Activated CD4-positive, alpha-beta memory T cell treated with anti-CD3 and anti-CD28 coated beads, Interleukin-2, amount 10 ng/mL, durations not matched to agents 7 days and 5 days (primary cell): ENCODE measurements around the gene SDCBP2. TPM values are rescaled to one million over a fixed set of nuclear protein-coding genes. Genes with fewer than 3 reads are reported as not detected.
A peak's percentile ranks its signal among the peaks of the same experiment; 100 is the strongest.
"Not testable (repeated sequence)": the region's sequence is repeated elsewhere in the genome, so short reads cannot be mapped to it uniquely, and the experiment has no call there.

Source experiments
- CTCF ChIA-PET: fragments of 350-600 bp; sonication (Branson Sonifier 250); formaldehyde crosslinking; loops from one replicate; lab custom pipeline; 2021; ENCODE audit warnings: antibody characterized with exemption, inconsistent platforms; lab: Charles Lee
- POLR2A ChIA-PET: fragments of 350-600 bp; sonication (Branson Sonifier 250); formaldehyde crosslinking; loops from one replicate; lab custom pipeline; 2021; ENCODE audit warnings: antibody characterized with exemption; lab: Charles Lee
- DNase-seq: peaks from one replicate; pipeline ENCODE4 v3.0.0-alpha.2; 2020
- H3K27ac Mint-ChIP-seq: one replicate; pipeline ENCODE4 v1.8.0; 2021; ENCODE audit warnings: mild to moderate bottlenecking, mixed read lengths
- H3K27me3 Mint-ChIP-seq: one replicate; pipeline ENCODE4 v1.8.0; 2021; ENCODE audit warnings: mixed read lengths
- H3K36me3 Mint-ChIP-seq: one replicate; pipeline ENCODE4 v1.8.0; 2021; ENCODE audit warnings: low read depth, mixed read lengths
- H3K4me1 Mint-ChIP-seq: one replicate; pipeline ENCODE4 v1.8.0; 2021; ENCODE audit warnings: mixed read lengths
- H3K4me3 Mint-ChIP-seq: one replicate; pipeline ENCODE4 v1.8.0; 2021; ENCODE audit warnings: mild to moderate bottlenecking, mixed read lengths
- H3K9me3 Mint-ChIP-seq: one replicate; pipeline ENCODE4 v1.8.0; 2021; ENCODE audit warnings: mixed read lengths
- total RNA-seq, 2 experiments: library from RNA; stranded (reverse); gene quantifications; one replicate each; pipeline ENCODE4 v1.2.3, GENCODE V29; 2021

The SDCBP2 gene
- total RNA-seq, 2 experiments from 2014 or later = 3.1 to 3.2 TPM

DNA sequence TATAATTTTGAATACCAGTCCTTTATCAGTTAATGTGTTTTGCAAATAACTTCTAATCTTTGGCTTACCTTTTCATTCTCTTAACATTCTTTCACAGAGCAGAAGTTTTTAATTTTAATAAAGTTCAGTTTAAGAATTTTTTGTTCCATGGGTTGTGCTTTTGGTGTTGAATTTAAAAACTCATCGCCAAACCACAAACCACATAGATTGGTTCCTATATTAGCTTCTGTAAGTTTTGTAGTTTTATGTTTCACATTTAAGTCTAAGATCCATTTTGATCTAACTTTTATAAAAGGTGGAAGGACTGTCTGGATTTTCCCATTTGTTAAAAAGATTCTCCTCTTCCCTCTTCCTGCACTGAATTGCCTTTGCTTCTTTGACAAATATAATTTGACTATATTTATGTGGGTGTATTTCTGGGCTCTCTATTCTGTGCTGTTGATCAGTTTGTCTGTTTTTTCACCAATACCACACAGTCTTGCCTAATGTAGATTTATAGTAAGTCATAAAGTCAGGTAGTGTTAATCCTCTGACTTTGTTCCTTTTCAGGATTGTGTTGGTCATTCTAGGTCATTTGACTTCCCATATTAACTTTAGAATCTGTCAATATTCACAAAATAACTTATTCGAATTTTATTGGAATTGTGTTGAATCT lies 17.5 kb upstream of the SDCBP2 start:
- Mint-ChIP-seq H3K9me3 (peaks cover 18% of the 10 kb centered on the region), H3K27ac (peak overlapping the region; percentile 27), H3K4me3 (no peak overlapping the region), H3K36me3 (peaks cover 44% of the 10 kb centered on the region), H3K4me1 (peaks cover 26% of the 10 kb centered on the region), H3K27me3 (no peaks in the 10 kb centered on the region)
- no peak for DNase-seq
- CTCF ChIA-PET = interaction anchor here (1.4 kb wide), 1 partner anchor 19 kb away, joined by 3 read pairs; no protein-coding TSS in a partner anchor
- POLR2A ChIA-PET = interaction anchor here (1.3 kb wide), 1 partner anchor 45 kb away, joined by 3 read pairs; no protein-coding TSS in a partner anchor

DNA sequence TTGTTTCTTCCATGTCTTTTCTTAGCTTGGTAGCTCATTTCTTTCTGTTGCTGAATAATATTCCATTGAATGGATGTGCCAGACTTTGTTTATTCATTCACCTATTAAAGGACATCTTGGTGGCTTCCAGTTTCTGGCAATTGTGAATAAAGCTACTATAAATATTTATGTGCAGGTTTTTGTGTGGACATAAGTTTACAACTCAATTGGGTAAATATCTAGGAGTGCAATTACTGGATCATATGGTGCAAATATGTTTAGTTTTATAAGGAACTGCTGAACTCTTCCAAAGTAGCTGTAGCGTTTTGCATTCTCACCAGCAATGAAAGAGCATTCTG lies 16.8 kb upstream of the SDCBP2 start:
- Mint-ChIP-seq H3K9me3 (peaks cover 15% of the 10 kb centered on the region), H3K27me3 (no peaks in the 10 kb centered on the region), H3K36me3 (peaks cover 37% of the 10 kb centered on the region), H3K4me1 (peaks cover 26% of the 10 kb centered on the region), H3K27ac (no peak overlapping the region), H3K4me3 (no peak overlapping the region)
- ChIA-PET POLR2A (interaction anchor here (1.3 to 1.5 kb wide), 2 partner anchors 12 to 46 kb away, joined by 3 to 6 read pairs; no protein-coding TSS in a partner anchor), CTCF (interaction anchor here (1.4 kb wide), 1 partner anchor 18 kb away, joined by 3 read pairs; no protein-coding TSS in a partner anchor)
- no peak for DNase-seq

DNA sequence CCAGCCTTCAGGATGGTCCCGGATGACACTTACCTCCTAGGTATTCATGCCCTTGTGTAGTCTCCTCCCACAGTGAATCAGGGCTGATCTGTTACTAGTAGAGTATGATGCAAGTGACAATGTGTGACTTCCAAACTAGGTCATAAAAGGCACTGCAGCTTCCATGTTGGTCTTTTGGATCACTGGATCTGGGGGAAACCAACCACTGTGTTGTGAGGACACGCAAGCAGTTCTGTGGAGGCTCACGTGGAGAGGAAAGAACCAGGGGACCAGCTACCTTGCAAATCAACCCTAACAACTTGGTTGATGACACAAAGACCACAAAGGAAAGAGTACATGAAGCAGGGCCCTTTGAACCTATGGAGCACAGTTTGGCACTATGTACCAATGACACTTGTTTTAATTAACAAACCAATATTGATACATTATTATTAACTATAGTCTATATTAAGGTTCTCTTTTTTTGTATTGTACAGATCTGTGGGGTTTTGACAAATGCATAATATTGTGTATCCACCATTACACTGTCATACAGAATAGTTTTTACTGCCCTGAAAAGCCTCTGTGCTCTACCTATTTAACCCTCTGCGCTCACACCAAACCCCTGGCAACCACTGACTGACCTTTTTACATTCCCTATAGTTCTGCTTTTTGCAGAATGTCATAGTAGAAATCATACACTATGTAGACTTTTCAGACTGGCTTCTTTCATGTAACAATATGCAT lies 16.3 kb upstream of the SDCBP2 start:
- CTCF ChIA-PET = interaction anchor here (0.7 to 1.4 kb wide), 2 partner anchors 15 to 18 kb away, joined by 3 read pairs; no protein-coding TSS in a partner anchor
- Mint-ChIP-seq H3K9me3 (peaks cover 12% of the 10 kb centered on the region), H3K27me3 (no peaks in the 10 kb centered on the region), H3K36me3 (peaks cover 32% of the 10 kb centered on the region), H3K4me3 (no peak overlapping the region), H3K27ac (no peak overlapping the region), H3K4me1 (peaks cover 26% of the 10 kb centered on the region)
- POLR2A ChIA-PET = interaction anchor here (0.7 to 1.5 kb wide), 3 partner anchors 13 to 46 kb away, joined by 3 to 6 read pairs (median 3); no protein-coding TSS in a partner anchor
- DNase-seq = no peak

DNA sequence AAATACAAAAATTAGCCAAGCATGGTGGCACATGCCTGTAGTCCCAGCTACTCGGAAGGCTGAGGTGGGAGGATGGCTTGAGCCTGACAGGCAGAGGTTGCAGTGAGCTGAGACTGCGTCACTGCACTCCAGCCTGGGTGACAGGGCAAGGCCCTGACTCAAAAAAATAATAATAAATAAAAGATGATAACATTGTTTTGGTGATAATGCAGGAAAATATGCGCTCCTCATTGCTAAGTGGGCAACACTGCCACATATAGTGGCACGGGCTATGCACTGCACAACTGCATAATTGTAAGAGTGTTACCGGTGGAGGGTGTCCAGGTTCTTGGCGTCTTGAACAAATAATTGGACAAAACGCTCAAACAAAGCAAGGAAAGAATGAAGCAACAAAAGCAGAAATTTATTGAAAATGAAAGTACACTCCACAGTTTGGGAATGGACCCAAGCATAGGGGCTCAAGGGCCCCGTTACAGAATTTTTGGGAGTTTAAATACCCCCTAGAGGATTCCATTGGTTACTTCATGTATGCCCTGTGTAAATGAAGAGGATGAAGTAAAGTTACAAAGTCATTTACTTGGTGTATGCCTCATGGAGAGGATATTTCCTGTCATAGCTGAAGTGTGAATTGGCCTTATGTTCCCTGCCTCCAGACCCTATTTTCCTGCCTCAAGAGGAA lies 14.6 kb upstream of the SDCBP2 start:
- H3K27me3 Mint-ChIP-seq, H3K27ac Mint-ChIP-seq, H3K4me3 Mint-ChIP-seq, DNase-seq, H3K9me3 Mint-ChIP-seq, POLR2A ChIA-PET, CTCF ChIA-PET: not testable (repeated sequence)
- Mint-ChIP-seq H3K36me3 (peaks cover 23% of the 10 kb centered on the region), H3K4me1 (peaks cover 26% of the 10 kb centered on the region)

DNA sequence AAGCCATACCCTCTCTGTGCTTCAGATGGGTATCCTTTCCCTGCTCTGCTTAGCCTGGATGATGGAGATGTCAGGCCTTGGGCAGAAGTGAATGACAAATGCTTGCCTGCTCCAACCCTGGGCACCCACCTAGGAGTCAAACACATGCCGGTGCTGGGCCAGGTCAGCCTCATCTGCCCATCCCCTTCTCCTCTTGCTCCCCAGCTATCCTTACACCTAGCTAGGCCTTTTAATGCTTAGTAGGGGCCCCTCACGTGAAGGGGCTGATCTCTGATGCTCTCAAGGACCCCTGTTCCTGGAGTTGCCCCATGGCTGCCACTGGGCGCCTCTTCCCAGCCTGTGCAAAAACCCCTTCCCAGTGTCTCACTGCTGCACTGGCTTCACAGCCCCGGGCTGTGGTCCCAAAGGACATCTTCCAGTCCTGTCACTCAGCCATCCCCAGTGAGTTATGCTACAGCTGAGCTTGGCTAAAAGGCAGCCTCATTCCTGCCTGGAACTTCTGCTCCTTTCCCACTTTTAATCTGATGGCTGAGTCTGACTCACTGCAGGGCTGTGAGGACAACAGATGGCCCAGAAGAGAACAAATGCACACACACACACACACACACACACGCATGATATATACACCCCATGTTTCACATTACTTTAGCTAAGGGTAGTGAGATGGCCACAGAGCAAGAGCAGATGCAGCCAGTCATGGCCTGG lies 12.8 kb upstream of the SDCBP2 start:
- H3K4me1 Mint-ChIP-seq = peaks cover 18% of the 10 kb centered on the region
- POLR2A ChIA-PET = no interaction called here
- H3K27me3 Mint-ChIP-seq = no peaks in the 10 kb centered on the region

DNA sequence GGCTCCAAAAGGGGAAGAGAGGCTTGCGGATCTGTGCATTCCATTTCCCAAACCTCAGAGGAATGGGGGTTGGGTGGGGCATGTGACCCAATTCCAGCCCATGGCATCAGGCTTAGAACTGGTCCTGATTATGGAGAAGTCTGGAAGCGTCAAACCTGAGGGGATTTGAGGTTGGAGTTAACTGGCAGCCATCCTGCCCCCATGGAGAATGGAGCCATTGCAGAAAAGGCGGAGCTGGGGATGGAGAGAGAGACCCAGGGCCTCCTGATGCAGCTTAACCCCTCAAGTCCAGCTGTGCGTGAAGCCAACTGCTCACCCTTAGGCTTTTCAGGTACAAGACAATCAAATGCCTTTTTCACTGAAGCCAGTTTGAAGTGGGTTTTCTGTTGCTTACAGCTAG lies 9.9 kb upstream of the SDCBP2 start:
- CTCF ChIA-PET = no interaction called here
- DNase-seq = no peak
- Mint-ChIP-seq H3K4me3 (no peak overlapping the region), H3K4me1 (peaks cover 14% of the 10 kb centered on the region), H3K36me3 (no peaks in the 10 kb centered on the region), H3K27ac (no peak overlapping the region), H3K9me3 (no peaks in the 10 kb centered on the region), H3K27me3 (no peaks in the 10 kb centered on the region)
- POLR2A ChIA-PET = interaction anchor here (1.6 kb wide), 1 partner anchor 14 kb away, joined by 8 read pairs; no protein-coding TSS in a partner anchor

More for the DNA sequence above, 12.8 kb upstream of the SDCBP2 start:
- Mint-ChIP-seq H3K36me3 (peaks cover 10% of the 10 kb centered on the region), H3K4me3 (no peak overlapping the region), H3K9me3 (no peaks in the 10 kb centered on the region), H3K27ac (no peak overlapping the region)
- peak; percentile 11 for DNase-seq
- CTCF ChIA-PET = no interaction called here

DNA sequence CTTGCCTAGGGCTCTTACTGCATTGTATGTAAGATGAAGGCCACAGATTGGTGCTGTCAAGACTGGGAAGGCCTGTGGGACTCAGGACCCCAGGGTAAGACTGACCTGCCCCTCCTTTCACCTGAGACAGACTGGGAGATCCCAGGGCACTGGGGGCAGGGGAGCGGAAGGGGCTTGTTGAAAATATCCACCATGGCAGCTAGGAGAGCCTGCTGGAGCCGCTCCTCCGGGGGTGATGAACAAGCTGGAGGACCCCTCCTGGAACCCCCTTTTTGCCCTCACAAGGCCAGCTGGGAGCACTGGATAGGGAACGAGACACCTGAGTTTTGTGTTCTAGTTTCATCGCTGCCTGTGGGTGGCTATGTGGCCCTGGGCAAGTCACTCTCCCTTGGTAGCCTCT lies 9.2 kb upstream of the SDCBP2 start:
- Mint-ChIP-seq H3K4me1 (peaks cover 16% of the 10 kb centered on the region), H3K27me3 (no peaks in the 10 kb centered on the region), H3K9me3 (no peaks in the 10 kb centered on the region), H3K4me3 (no peak overlapping the region), H3K36me3 (no peaks in the 10 kb centered on the region), H3K27ac (no peak overlapping the region)
- POLR2A ChIA-PET = no interaction called here
- CTCF ChIA-PET = no interaction called here
- DNase-seq = peak; percentile 11

DNA sequence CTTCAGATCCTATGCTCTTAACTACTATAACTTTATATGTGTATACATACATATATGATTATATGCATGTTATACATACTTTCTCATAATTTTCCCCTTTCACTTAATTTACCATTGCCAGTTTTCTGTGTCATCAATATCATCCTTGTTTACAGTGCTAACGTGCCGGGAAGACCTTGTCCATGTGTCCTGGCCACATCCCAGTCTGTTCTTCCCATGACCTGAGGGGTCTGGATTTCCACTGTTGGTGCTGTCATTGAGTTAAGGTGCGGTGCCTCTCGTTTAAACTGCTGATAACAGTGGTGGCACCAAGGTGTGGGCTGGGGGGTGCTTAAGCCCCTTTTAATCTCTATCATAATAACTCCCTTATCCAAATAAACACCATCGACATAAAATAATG lies 8.5 kb upstream of the SDCBP2 start:
- DNase-seq = no peak
- H3K9me3 Mint-ChIP-seq = no peaks in the 10 kb centered on the region
- peaks cover 6% of the 10 kb centered on the region for H3K36me3 Mint-ChIP-seq
- ChIA-PET CTCF (no interaction called here), POLR2A (no interaction called here)
- no peaks in the 10 kb centered on the region for H3K27me3 Mint-ChIP-seq
- H3K27ac Mint-ChIP-seq = no peak overlapping the region
- peaks cover 23% of the 10 kb centered on the region for H3K4me1 Mint-ChIP-seq
- H3K4me3 Mint-ChIP-seq = no peak overlapping the region

DNA sequence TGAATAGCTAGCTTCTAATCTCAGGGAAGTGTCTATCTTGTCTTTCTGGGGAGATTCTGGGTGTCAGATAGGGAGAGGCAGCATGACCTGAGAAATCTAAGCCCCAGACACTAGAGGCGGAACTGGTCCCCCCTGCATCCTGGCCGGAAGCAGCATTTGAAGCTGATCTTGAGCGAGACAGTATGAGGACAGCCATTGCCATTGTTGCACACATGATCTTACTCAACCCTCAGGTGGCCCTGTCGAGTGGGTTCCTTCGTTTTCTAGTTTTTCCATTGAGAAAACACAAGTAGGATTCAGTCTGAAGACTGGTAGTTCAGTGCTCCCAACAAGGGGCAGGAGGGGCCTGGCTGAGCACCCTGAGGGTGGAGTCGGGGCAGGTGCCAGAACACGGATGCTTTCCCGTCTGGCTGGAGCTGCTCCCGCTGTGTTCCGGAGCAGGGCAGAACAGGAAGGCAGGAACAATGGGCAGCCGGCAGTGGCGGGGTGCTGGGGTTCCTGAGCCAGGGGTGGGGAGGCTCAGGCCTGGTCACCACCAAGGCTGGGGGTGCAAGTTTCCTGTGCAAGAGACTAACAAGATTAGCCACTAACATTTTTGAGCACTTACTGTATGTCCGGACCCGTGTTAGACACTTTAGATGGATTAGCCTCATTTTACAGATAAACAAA lies 7.9 kb upstream of the SDCBP2 start:
- Mint-ChIP-seq H3K36me3 (peaks cover 7% of the 10 kb centered on the region), H3K9me3 (no peaks in the 10 kb centered on the region), H3K27me3 (no peaks in the 10 kb centered on the region), H3K4me1 (peaks cover 29% of the 10 kb centered on the region), H3K27ac (peak overlapping the region; percentile 21), H3K4me3 (no peak overlapping the region)
- ChIA-PET POLR2A (interaction anchor here (1.6 kb wide), 1 partner anchor 11 kb away, joined by 7 read pairs; no protein-coding TSS in a partner anchor), CTCF (interaction anchor here (0.6 kb wide), 1 partner anchor 108 kb away, joined by 3 read pairs; no protein-coding TSS in a partner anchor)
- DNase-seq = peak; percentile 11

DNA sequence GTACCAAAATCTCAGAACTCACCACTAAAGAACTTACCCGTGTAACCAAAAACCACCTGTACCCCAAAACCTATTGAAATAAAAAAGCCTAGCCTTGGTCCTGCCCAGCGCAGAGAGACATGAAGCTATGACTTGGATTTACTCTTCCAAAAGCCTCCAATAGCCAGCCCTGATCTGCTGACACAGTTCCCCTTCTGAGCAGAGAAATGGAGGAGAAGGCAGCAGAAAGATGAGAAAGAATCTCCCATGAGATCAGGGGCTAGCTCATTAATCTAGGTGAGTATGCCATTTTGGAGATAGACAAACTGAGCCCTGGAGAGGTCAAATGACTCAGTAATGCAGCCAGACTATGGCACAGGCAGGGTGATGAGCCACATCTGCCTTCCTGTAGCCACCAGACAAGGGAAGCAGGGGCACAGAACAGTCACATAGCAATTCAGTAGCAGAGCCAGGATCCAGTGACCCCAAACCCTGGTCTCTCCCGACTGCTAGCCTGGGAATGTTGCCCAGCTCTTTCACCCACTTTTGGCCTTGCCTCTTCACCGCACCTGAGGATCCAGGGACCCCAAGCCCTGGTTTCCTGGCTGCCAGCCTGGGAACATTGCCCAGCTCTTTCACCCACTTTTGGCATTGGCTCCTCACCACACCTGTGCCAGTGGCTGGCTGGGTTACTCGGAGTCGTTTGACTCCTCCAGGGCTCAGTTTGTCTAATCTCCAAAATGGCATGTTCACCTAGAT lies 7.2 kb upstream of the SDCBP2 start:
- ChIA-PET CTCF (interaction anchor here (0.6 kb wide), 1 partner anchor 108 kb away, joined by 3 read pairs; no protein-coding TSS in a partner anchor), POLR2A (interaction anchor here (1.6 kb wide), 1 partner anchor 11 kb away, joined by 7 read pairs; no protein-coding TSS in a partner anchor)
- no peaks in the 10 kb centered on the region for H3K9me3 Mint-ChIP-seq
- H3K4me3 Mint-ChIP-seq = no peak overlapping the region
- peaks cover 33% of the 10 kb centered on the region for H3K4me1 Mint-ChIP-seq
- H3K36me3 Mint-ChIP-seq = peaks cover 10% of the 10 kb centered on the region
- DNase-seq = peak; percentile 15
- H3K27me3 Mint-ChIP-seq = no peaks in the 10 kb centered on the region
- no peak overlapping the region for H3K27ac Mint-ChIP-seq

DNA sequence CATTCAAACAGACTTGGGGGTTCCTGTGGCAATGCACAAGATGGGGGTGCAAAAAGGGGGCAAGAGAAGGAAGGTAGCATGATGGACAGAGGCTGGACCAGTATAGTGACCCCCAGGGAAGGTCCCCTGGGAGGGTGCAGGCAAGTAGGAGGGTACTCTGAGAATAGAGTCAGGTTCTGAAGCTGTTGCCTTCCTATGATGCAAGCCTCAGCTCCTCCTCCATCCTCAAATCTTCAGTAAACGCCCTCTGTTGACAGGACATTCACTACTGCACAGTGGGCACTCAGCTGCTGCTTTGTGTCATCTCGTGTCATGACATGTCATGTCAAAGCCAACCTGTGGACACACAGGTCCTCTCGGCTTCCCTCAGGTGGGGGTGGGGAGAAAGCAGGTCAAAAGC lies 5.8 kb upstream of the SDCBP2 start:
- peaks cover 16% of the 10 kb centered on the region for H3K36me3 Mint-ChIP-seq
- peaks cover 45% of the 10 kb centered on the region for H3K4me1 Mint-ChIP-seq
- DNase-seq = peak; percentile 14
- H3K4me3 Mint-ChIP-seq = no peak overlapping the region
- no peak overlapping the region for H3K27ac Mint-ChIP-seq
- no peaks in the 10 kb centered on the region for H3K27me3 Mint-ChIP-seq
- CTCF ChIA-PET = interaction anchor here (1.0 kb wide), 1 partner anchor 9 kb away, joined by 3 read pairs; no protein-coding TSS in a partner anchor
- H3K9me3 Mint-ChIP-seq = no peaks in the 10 kb centered on the region
- POLR2A ChIA-PET = interaction anchor here (1.2 to 1.4 kb wide), 2 partner anchors 9 to 57 kb away, joined by 3 to 4 read pairs; no protein-coding TSS in a partner anchor
